Measurements from ENCODE around the gene SH2B3. TPM values are rescaled to one million over a fixed set of nuclear protein-coding genes. Genes with fewer than 3 reads are reported as not detected.

Gene SH2B3
- total and polyA plus RNA-seq, 2 donors from 2014 or later: 7.3 to 35.0 TPM

DNA sequence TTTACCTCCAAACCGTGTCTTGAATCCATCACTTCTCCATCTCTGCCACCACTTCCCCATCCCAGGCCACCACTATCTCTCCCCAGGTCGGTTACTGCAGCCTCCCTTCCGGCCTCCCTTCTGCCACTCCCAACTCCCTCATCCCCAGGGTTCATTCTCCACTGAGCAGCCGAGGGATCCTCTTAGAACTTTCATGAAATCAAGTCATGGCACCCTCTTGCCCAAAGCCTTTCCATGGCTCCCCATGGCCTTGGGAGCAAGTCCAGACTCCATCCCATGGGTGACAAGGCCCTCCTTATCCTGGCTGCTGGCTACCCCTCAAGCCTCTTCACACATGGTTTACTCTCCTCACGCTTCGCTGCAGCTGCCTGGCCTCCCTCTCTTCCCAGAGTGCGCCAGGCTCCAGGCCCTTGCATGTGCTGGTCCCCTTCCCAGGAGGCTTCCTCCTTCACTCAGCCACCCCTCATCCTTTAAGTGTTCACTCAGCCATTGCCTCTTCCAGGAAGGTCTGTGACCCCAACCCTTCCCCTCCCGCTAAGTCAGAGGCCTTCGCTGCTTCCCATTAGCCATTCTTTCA is 17.9 kb upstream of the SH2B3 start:
- Histone ChIP-seq H3K9ac (ENCODE audit: low read length in 3 of 3) (no peak overlapping the region), H3K9me3 (ENCODE audit: control insufficient read depth in 2 of 3, insufficient read depth in 1 of 3, low read length in 3 of 3) (no peaks in the 10 kb centered on the region), H3K4me1 (ENCODE audit: control insufficient read depth in 2 of 3, insufficient read depth in 2 of 3, low read depth in 1 of 3, low read length in 3 of 3) (no peaks in the 10 kb centered on the region), H3K27me3 (ENCODE audit: control insufficient read depth, insufficient read depth, low read length) (no peaks in the 10 kb centered on the region), H3K27ac (ENCODE audit: low read depth in 2 of 2, low read length in 2 of 2) (no peak overlapping the region), H3K36me3 (ENCODE audit: control insufficient read depth in 2 of 3, insufficient read depth in 3 of 3, low read length in 3 of 3) (no peaks in the 10 kb centered on the region), H3K4me3 (ENCODE audit: low read length in 3 of 3) (no peak overlapping the region)
- FAIRE-seq (no peak), DNase-seq (peak in 3 of 5 donors; percentile 38 to 56 (median 51))
- TF ChIP-seq, protein P1, sequence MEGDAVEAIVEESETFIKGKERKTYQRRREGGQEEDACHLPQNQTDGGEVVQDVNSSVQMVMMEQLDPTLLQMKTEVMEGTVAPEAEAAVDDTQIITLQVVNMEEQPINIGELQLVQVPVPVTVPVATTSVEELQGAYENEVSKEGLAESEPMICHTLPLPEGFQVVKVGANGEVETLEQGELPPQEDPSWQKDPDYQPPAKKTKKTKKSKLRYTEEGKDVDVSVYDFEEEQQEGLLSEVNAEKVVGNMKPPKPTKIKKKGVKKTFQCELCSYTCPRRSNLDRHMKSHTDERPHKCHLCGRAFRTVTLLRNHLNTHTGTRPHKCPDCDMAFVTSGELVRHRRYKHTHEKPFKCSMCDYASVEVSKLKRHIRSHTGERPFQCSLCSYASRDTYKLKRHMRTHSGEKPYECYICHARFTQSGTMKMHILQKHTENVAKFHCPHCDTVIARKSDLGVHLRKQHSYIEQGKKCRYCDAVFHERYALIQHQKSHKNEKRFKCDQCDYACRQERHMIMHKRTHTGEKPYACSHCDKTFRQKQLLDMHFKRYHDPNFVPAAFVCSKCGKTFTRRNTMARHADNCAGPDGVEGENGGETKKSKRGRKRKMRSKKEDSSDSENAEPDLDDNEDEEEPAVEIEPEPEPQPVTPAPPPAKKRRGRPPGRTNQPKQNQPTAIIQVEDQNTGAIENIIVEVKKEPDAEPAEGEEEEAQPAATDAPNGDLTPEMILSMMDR (IDR thresholded peaks at IDR 0.05; ENCODE audit: borderline replicate concordance, extremely low read depth, insufficient read depth): no peak
- intact Hi-C loops (cut with DNase I): no loop called here

DNA sequence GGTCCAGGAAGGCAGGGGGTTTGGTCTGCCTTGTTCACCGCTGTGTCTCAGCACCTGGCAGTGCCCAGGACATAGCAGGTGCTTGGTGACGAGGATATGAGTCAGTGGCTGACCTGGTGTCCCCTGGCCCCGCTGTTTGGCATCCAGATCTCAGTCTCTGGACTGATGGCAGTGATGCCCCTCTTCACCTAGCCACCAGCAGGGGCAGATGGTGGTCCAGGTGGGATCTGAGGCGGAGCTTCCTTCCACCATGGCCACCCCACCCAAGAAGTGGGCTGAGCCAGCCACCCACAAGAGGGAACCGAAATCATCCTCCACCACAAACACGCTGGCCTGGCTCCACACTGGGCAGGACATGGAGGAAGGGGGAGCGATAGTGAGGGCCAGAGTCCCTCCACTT is 16.1 kb upstream of the SH2B3 start:
- H3K4me3 ChIP-seq (ENCODE audit: low read length in 3 of 3): no peak overlapping the region
- no peak overlapping the region for H3K27ac ChIP-seq (ENCODE audit: low read depth in 2 of 2, low read length in 2 of 2)
- H3K27me3 ChIP-seq (ENCODE audit: control insufficient read depth, insufficient read depth, low read length): no peaks in the 10 kb centered on the region
- H3K9me3 ChIP-seq (ENCODE audit: control insufficient read depth in 2 of 3, insufficient read depth in 1 of 3, low read length in 3 of 3): no peaks in the 10 kb centered on the region
- H3K9ac ChIP-seq (ENCODE audit: low read length in 3 of 3): no peak overlapping the region
- DNase-seq: no peak
- H3K4me1 ChIP-seq (ENCODE audit: control insufficient read depth in 2 of 3, insufficient read depth in 2 of 3, low read depth in 1 of 3, low read length in 3 of 3): no peaks in the 10 kb centered on the region
- TF ChIP-seq, protein P1 (IDR thresholded peaks at IDR 0.05; ENCODE audit: borderline replicate concordance, extremely low read depth, insufficient read depth): no peak
- no peak for FAIRE-seq
- intact Hi-C loops (cut with DNase I): no loop called here
- no peaks in the 10 kb centered on the region for H3K36me3 ChIP-seq (ENCODE audit: control insufficient read depth in 2 of 3, insufficient read depth in 3 of 3, low read length in 3 of 3)

DNA sequence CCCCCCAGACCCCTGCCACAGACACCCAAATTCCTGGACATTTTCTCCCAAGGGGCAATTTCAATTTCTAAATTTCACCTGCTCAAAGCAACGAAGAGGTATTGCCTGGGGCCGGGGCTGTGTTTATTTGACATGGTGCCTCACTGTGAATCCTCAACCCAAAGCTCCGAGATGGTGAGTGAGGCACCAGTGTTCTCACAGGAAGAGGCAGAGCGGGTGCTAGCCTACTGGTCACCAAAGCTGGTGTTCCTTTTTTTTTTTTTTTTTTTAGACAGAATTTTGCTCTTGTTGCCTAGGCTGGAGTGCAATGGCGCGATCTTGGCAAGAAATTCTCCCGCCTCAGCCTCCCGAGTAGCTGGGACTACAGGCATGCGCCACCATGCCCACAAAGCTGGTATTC is 14.8 kb upstream of the SH2B3 start:
- no peak for FAIRE-seq
- intact Hi-C loops (cut with DNase I): no loop called here
- no peak overlapping the region for H3K4me3 ChIP-seq (ENCODE audit: low read length in 3 of 3)

More for the DNA sequence above, 14.8 kb upstream of the SH2B3 start:
- Histone ChIP-seq H3K27ac (ENCODE audit: low read depth in 2 of 2, low read length in 2 of 2) (no peak overlapping the region), H3K9ac (ENCODE audit: low read length in 3 of 3) (no peak overlapping the region), H3K4me1 (ENCODE audit: control insufficient read depth in 2 of 3, insufficient read depth in 2 of 3, low read depth in 1 of 3, low read length in 3 of 3) (no peaks in the 10 kb centered on the region), H3K27me3 (ENCODE audit: control insufficient read depth, insufficient read depth, low read length) (no peaks in the 10 kb centered on the region), H3K36me3 (ENCODE audit: control insufficient read depth in 2 of 3, insufficient read depth in 3 of 3, low read length in 3 of 3) (no peaks in the 10 kb centered on the region), H3K9me3 (ENCODE audit: control insufficient read depth in 2 of 3, insufficient read depth in 1 of 3, low read length in 3 of 3) (no peaks in the 10 kb centered on the region)
- TF ChIP-seq, protein P1 (IDR thresholded peaks at IDR 0.05; ENCODE audit: borderline replicate concordance, extremely low read depth, insufficient read depth): no peak
- no peak for DNase-seq
